Kidney (tissue), 14 donors: Measurements from ENCODE around the gene PALLD. TPM values are rescaled to one million over a fixed set of nuclear protein-coding genes. Genes with fewer than 3 reads are reported as not detected.

Experiments
- DNase-seq, 5 donors: peaks; one replicate each; pipeline ENCODE4 v3.0.0-alpha.2; 2013 to 2020
- FAIRE-seq: peaks from 2 replicates; lab custom pipeline; 2012; peaks lifted over from hg19 to GRCh38; lab: Jason Lieb, UNC
- H3K27ac ChIP-seq, 2 donors: one replicate each; pipeline ENCODE4 v1.7.0; 2013; ENCODE audit warnings: low read depth in 2 of 2, low read length in 2 of 2, inconsistent platforms in 1 of 2
- H3K27me3 ChIP-seq: one replicate; pipeline ENCODE4 v1.7.1; 2013; ENCODE audit warnings: low read length, inconsistent platforms; ENCODE audit not compliant: control insufficient read depth, insufficient read depth
- H3K36me3 ChIP-seq, 3 donors: one replicate each; pipeline versions ENCODE4 v1.7.0 to v1.7.1; 2013; ENCODE audit warnings: low read length in 3 of 3, control low read depth in 1 of 3, inconsistent platforms in 1 of 3; ENCODE audit not compliant: insufficient read depth in 3 of 3, control insufficient read depth in 2 of 3
- H3K4me1 ChIP-seq, 3 donors: one replicate each; pipeline versions ENCODE4 v1.7.0 to v1.7.1; 2013; ENCODE audit warnings: low read length in 3 of 3, inconsistent platforms in 1 of 3, low read depth in 1 of 3; ENCODE audit not compliant: control insufficient read depth in 2 of 3, insufficient read depth in 2 of 3
- H3K4me3 ChIP-seq, 3 donors: one replicate each; pipeline versions ENCODE4 v1.7.0 to v1.8.1; 2013; ENCODE audit warnings: low read length in 3 of 3, control low read depth in 1 of 3, inconsistent platforms in 1 of 3
- H3K9ac ChIP-seq, 3 donors: one replicate each; pipeline versions ENCODE4 v1.7.0 to v1.7.1; 2013; ENCODE audit warnings: low read length in 3 of 3, control low read depth in 1 of 3, inconsistent platforms in 1 of 3
- H3K9me3 ChIP-seq, 3 donors: one replicate each; pipeline versions ENCODE4 v1.7.0 to v1.7.1; 2013; ENCODE audit warnings: low read length in 3 of 3, control low read depth in 1 of 3, inconsistent platforms in 1 of 3; ENCODE audit not compliant: control insufficient read depth in 2 of 3, insufficient read depth in 1 of 3
- CTCF ChIP-seq: IDR thresholded peaks from 3 replicates; pipeline ENCODE4 v1.5.1; 2012; ENCODE audit warnings: mild to moderate bottlenecking, moderate library complexity, borderline replicate concordance; ENCODE audit not compliant: insufficient read depth; ENCODE audit errors: extremely low read depth
- intact Hi-C: fragments of 100-400 bp; cut with DNase I; formaldehyde crosslinking; loops from one replicate; pipeline ENCODE4 v1.11.1; 2022
- polyA plus RNA-seq: library from polyadenylated mRNA; stranded (reverse); fragments of 350-450 nt; fragmentation: Illumina TruSeq; extraction: RNeasy Lipid Tissue Mini Kit (QIAGEN cat#74804); gene quantifications from one replicate; pipeline ENCODE4 v1.2.3, GENCODE V29; 2014; ENCODE audit warnings: low read depth, low replicate concordance; ENCODE audit not compliant: insufficient read depth
- total RNA-seq: library from RNA; stranded (reverse); fragmentation: NEBNext Ultra II Directional; extraction: Animal tissue kit (Norgen Biotek cat#: 25700); gene quantifications from one replicate; pipeline ENCODE4 v1.2.1, GENCODE V29; 2021
- donor health status: control.
- donor health status: control.
- donor health status: control.
- donor health status: control.
- donor health status: control.
- donor health status: DM: yes; HTN: yes; CAD: no.
- donor health status: Normal renal cell carcinoma (clear cell type).

PALLD gene
- total and polyA plus RNA-seq, 2 donors from 2014 or later = 43.4 to 120 TPM

DNA sequence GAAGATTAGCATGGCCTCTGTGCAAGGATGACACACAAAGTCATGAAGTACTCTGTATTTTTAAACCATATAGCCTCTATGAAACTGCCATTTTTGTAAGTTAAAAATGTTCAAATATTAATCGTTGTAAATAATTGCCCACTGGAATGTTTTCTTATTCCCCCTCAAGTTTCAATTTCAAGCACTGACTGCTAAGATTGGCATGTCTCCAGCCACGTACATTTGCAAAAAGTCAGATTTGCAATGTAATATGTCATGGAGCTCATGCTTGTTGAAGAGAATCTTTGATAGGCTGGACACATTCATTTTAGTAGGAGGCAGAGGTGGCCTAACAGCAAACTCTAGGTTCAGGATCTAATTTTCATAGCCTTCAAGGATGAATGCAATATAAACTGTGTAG lies 388.5 kb downstream of the PALLD start:
- Histone ChIP-seq H3K9ac (no peak overlapping the region), H3K9me3 (no peaks in the 10 kb centered on the region), H3K27me3 (no peaks in the 10 kb centered on the region), H3K4me3 (no peak overlapping the region), H3K27ac (no peak overlapping the region), H3K36me3 (peaks cover 0 to 2% (median 0%) of the 10 kb centered on the region in 3 donors), H3K4me1 (peaks cover 0 to 6% (median 3%) of the 10 kb centered on the region in 3 donors)
- DNase-seq (no peak), FAIRE-seq (no peak)
- intact Hi-C loops = no loop called here
- no peak for TF ChIP-seq CTCF

- Histone ChIP-seq H3K4me3 (no peak overlapping the region), H3K4me1 (peaks cover 0 to 6% (median 3%) of the 10 kb centered on the region in 3 donors), H3K9me3 (no peaks in the 10 kb centered on the region), H3K9ac (no peak overlapping the region), H3K27me3 (no peaks in the 10 kb centered on the region), H3K27ac (no peak overlapping the region), H3K36me3 (peaks cover 2 to 9% (median 3%) of the 10 kb centered on the region in 3 donors)
- no peak for TF ChIP-seq CTCF
- DNase-seq (no peak), FAIRE-seq (no peak)
- intact Hi-C loops = no loop called here
Measured at GRCh38 chr4:168886351-168886750, 389.5 kb downstream of the PALLD start.

- H3K4me3 ChIP-seq = no peak overlapping the region
- FAIRE-seq (no peak), DNase-seq (no peak)
- H3K36me3 ChIP-seq = peaks cover 2 to 14% (median 5%) of the 10 kb centered on the region in 3 donors
- intact Hi-C loops = no loop called here
- H3K9ac ChIP-seq = no peak overlapping the region
- H3K27me3 ChIP-seq = no peaks in the 10 kb centered on the region
- no peak for TF ChIP-seq CTCF
- no peak overlapping the region for H3K27ac ChIP-seq
- H3K4me1 ChIP-seq = peaks cover 0 to 6% (median 3%) of the 10 kb centered on the region in 3 donors
- no peaks in the 10 kb centered on the region for H3K9me3 ChIP-seq
Measured at GRCh38 chr4:168887809-168888208, 391.0 kb downstream of the PALLD start.

- no peak for FAIRE-seq
- no peak overlapping the region for H3K27ac ChIP-seq
Measured at GRCh38 chr4:168888715-168889215, 391.9 kb downstream of the PALLD start.

More at GRCh38 chr4:168888715-168889215, 391.9 kb downstream of the PALLD start:
- Histone ChIP-seq H3K9ac (no peak overlapping the region), H3K36me3 (peaks cover 5 to 19% (median 9%) of the 10 kb centered on the region in 3 donors), H3K9me3 (no peaks in the 10 kb centered on the region), H3K27me3 (no peaks in the 10 kb centered on the region), H3K4me3 (no peak overlapping the region), H3K4me1 (peaks cover 0 to 6% (median 3%) of the 10 kb centered on the region in 3 donors)
- no peak for DNase-seq
- intact Hi-C loops = no loop called here
- TF ChIP-seq CTCF = no peak
